Stimulated activated CD4-positive, alpha-beta T cell treated with anti-CD3 and anti-CD28 coated beads, Interleukin-15, amount 100 ng/mL, for 24 hours (primary cell): ENCODE results near the gene ARFRP1.
"Not testable (repeated sequence)": the region's sequence is repeated elsewhere in the genome, so short reads cannot be mapped to it uniquely, and the experiment has no call there.

ENCODE experiments used
- DNase-seq: peaks from one replicate; pipeline ENCODE4 v3.0.0-alpha.2; 2020

ARFRP1 gene

GRCh38 chr20:63671695-63672094 lies 36.1 kb downstream of the ARFRP1 start:
- not testable (repeated sequence) for DNase-seq

DNA sequence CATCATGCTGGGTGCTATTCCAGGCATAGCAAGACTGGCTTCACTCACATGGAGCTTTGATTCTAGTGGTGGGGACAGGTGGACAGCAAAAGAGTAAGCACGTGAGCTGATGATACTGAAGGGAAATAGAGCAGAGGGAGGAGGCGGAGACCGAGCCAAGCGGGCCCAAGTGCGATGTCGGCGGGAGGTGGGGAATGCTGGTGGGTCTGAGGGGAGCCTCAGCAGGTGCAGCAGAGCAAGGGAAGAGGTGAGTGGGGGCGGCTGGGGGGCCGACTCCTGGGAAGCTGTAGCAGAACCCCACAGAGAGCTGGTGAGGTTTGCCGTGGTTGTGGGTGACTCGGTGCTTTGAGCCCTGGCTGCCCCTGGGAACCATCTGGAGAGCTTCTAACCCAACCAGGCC lies 39.4 kb downstream of the ARFRP1 start:
- DNase-seq: no peak

- DNase-seq: no peak
These were observed 39.9 kb downstream of the ARFRP1 start for GRCh38 chr20:63667858-63668257.

DNA sequence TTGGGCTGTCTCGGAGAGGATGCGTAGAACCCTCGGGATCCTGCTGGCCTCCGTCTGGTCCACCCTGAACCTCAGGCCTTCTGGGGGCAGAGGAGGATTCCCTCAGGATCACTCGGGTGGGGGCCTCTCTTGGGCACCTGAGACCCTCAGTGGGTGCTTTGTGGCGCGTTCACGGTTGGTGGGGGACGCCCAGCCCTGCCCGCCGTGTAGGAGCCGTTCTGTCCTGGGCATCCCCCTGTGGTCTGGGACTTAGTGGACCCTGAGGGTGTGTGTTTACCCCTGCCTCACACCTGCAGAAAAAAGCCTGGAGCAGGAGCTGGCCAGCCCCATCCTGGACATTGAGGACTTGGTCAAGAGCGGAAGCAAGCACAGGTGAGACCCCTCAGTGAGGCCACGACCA lies 42.1 kb downstream of the ARFRP1 start:
- DNase-seq: no peak

GRCh38 chr20:63664861-63665594 lies 42.7 kb downstream of the ARFRP1 start:
- DNase-seq: no peak

DNA sequence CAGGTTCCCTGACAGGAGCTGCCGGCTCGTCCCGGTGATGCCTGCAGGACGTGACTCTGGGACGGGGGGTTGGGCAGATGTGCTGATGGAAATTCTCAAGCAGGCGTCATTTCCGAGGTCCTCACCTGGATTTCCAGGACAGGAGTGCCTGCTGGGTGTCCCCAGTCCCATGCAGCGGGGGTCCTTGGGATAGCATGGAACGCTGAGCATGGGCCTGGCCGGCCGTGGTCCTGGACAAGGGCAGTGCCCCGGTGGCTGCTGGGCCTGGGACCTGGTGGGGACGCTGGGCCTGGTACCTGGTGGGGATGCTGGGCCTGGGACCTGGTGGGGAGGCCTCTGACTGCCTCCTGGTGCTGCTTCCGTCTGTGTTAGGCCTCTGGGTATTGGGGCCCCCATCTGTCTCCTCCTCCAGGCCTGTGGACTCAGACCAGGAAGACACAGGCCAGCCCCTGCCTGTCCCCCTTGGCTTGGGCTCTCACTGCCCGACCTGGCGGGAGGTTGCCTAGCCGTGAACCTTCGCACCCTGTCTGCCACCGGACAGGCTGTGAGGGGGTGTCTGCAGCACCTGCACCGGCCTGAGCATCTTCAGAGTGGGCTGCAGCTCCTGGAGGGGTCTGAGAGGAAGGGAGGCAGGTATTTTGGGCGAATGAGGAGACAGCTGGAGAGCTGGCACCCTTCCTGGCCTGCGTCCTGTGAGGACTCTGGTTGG lies 43.5 kb downstream of the ARFRP1 start:
- DNase-seq: no peak

- DNase-seq: no peak
These were observed 44.3 kb downstream of the ARFRP1 start for GRCh38 chr20:63663332-63664066.

DNA sequence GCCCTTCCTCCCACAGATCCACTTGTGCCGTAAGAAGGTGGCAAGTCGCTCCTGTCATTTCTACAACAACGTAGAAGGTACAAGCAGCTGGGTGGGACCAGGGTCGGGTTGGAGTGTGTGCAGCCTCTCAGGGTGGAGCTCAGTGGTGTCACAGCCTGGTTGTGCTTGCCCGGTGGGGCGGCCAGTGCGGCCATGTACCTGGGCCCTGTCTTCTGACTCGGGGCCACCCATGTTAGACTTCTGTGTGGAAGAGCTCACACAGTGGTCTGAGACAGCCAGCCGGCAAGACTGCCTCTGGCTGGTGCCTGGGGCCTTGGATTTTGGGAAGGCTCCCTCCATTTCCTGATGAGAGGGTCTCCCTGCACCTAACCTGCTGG lies 45.0 kb downstream of the ARFRP1 start:
- no peak for DNase-seq

DNA sequence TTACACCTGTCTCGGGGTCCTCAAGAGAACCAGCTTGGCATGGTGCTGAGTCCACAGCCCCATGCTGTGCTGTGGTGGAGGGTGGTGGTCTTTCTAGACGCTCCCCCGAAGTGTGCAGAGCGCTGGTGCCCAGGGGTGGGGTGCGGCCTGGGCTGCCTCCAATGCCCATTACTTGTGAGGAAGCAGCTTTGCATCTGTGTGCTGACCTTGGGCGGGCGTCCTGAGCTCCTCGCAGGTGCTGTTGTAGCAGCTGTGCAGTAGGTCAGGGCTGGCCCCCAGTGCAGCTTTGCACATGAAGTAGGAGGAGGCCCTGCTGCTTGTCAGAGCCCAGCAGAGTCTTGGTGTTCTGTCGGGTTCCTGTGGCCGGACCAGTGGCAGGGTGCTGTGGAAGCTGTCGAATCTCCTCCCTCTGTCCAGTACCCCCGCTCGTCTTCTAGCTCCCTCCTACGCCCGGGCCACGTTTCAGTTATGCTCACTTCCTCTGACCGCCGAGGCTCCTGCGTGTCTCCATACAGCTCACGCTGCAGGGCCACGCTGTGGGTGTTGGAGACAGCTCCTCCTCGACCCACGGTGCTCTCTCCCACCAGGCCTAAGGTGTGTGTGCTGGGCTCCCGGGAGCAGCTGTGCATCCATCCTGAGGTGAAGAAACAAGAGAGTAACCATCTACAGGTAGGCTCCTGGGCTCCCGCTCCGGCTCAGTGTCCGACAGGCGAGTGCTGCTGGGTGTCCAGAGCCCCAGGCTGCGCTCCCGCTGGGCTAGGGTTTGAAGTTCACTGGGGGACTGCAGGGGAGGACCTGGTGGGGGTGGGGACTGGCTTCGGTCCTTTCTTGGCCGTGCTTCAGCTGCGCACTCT lies 45.6 kb downstream of the ARFRP1 start:
- no peak for DNase-seq

DNA sequence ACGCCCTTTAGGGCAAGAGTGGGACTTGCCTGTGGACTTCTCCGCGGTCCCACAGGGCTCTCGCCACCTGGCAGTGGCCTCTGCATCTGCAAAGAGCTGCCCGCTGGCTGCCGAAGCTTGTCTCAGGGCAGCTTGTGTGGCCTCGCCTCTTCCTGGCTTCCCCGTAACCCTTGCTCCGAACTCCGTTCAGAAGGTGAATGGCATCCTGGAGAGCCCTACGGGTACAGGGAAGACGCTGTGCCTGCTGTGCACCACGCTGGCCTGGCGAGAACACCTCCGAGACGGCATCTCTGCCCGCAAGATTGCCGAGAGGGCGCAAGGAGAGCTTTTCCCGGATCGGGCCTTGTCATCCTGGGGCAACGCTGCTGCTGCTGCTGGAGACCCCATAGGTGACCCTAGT lies 46.7 kb downstream of the ARFRP1 start:
- DNase-seq: no peak

DNA sequence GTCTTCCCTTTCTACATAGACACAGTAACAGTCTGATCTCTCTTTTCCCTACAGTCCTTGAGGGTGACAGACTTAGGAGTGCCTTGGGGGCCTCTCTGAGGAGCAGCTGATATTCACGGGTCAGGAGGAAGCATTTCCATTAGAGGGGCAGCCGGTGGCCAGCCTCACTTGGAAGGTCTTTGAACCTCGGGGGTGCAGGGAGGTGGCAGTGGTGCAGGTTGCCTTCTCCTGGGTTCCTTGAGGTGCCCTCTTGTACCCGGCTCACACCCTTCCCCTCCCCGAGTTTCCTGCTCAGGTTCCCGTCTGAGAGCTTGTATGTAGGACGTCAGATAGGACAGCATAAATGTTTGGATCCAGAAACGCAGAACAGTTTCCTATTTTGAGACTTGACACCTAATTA lies 47.2 kb downstream of the ARFRP1 start:
- no peak for DNase-seq

DNA sequence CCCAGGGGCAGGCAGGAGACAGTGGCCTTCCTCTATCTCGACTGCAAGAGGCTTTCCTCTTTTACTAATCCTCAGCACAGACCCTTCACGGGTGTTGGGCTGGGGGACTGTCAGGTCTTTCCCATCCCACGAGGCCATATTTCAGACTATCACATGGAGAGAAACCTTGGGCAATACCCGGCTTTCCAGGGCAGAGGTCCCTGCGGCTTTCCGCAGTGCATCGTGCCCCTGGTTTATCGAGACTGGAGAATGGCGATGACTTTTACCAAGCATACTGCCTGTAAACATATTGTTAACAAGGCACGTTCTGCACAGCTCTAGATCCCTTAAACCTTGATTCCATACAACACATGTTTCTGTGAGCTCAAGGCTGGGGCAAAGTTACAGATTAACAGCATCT lies 47.6 kb downstream of the ARFRP1 start:
- DNase-seq: not testable (repeated sequence)

GRCh38 chr20:63659370-63659769 lies 48.4 kb downstream of the ARFRP1 start:
- DNase-seq: no peak

DNA sequence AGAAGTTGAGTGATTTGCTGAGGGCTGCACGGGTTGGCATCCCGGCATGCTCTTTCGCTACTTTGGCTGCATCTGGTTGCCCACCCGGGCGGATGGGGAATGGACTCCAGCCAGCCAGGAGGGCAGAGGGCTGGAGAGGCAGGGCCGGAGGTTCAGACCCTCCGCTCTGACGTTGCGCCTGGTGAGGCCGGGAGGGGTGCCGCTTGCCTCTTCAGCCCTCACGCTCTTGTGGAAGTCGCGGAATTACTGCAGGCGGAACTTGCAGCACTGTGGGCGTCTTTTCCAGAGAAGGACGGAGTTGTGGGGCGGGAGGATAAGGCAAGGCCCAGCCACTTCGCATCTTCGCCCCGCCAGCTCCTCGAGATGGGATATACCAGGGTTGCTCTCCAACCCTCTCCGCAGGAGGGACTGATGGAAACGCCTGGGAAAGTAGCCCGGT lies 49.0 kb downstream of the ARFRP1 start:
- peak; percentile 53 for DNase-seq

DNA sequence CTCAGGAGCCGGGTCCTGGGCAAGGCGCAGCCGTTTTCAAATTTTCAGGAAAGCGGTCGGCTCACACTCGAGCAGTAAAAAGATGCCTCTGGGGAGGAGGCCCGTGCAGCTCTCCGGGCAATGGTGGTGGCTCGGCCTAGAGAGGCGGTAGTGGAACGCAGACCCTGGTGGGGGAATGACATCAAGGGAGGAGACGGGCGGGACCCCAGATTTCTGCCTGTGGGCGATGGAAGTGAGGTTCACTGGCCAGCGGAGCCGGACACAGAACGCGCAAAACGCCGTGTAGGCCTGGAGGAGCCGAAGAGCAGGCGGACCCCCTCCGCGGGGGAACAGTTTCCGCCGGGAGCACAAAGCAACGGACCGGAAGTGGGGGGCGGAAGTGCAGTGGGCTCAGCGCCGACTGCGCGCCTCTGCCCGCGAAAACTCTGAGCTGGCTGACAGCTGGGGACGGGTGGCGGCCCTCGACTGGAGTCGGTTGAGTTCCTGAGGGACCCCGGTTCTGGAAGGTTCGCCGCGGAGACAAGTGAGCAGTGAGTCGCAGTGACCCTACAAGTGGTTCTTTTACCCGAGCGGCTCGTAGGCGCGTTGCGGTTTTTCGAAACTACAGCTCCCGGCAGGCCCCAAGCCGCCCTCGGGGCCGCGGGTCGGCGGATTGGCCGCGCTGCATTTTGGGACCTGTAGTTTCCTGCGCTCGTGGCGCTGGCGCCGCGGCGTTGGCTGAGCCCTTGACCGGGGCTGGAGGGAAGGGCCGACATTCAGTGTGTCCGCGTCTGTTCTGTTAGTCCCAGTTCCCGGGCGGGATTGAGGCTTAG lies 49.6 kb downstream of the ARFRP1 start, which contains the start of gene RTEL1:
Gene RTEL1 (plus strand): TSS at position 376 of the 812 bp plus-strand sequence. CDS start 1,091 bp downstream, outside the sequence.
- peak; percentile 91 for DNase-seq

GRCh38 chr20:63657260-63657936 lies 50.4 kb downstream of the ARFRP1 start:
- no peak for DNase-seq

DNA sequence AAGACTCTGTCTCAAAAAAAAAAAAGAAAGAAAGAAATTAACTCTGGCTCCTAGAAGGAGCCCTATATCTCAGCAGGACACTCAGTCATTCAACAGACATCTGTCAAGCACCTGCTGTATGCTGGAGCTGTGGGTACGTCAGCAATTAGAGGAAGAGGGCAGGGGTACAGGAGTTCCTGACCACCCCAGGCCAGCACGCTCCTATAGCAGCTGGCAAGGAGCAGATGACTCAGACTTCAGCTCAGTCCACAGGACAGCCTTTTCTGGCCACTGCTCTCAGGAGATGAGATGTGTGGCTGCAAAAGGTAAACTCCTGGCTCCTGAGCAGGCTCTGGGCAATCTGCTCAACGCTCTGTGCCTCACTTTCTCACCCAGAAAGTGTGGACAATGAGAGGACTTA lies 51.3 kb downstream of the ARFRP1 start:
- DNase-seq: no peak

DNA sequence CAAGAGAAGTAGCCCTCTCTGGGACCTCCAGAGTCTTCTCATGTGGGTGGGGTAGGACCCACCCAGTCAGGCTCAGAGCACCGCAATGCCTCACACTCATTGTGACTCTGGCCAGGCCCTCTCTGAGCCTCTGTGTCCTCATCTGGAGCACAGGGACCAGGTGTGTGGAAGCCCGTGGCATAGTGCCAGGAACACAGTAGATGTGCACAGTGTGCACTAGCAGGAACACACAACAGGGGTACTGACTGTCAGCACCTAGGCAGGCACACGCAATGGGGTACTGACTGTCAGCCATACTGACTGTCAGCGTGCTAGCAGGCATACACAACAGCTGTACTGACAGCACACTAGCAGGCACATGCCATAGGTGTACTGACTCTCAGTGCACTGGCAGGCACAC lies 52.5 kb downstream of the ARFRP1 start:
- no peak for DNase-seq

GRCh38 chr20:63653974-63654668 lies 53.7 kb downstream of the ARFRP1 start:
- no peak for DNase-seq
